ENCODE measurements around the gene HPS1. TPM values are rescaled to one million over a fixed set of nuclear protein-coding genes. Genes with fewer than 3 reads are reported as not detected.

The HPS1 gene
- total RNA-seq, 4 donors from 2014 or later = 39.0 to 56.7 (median 48.5) TPM

GRCh38 chr10:98425511-98426352, 21.0 kb downstream of the HPS1 start:
- no peak for ATAC-seq (ENCODE audit: low FRiP score)
- DNase-seq (ENCODE audit: low spot score) = no peak
- TF ChIP-seq, protein P1, sequence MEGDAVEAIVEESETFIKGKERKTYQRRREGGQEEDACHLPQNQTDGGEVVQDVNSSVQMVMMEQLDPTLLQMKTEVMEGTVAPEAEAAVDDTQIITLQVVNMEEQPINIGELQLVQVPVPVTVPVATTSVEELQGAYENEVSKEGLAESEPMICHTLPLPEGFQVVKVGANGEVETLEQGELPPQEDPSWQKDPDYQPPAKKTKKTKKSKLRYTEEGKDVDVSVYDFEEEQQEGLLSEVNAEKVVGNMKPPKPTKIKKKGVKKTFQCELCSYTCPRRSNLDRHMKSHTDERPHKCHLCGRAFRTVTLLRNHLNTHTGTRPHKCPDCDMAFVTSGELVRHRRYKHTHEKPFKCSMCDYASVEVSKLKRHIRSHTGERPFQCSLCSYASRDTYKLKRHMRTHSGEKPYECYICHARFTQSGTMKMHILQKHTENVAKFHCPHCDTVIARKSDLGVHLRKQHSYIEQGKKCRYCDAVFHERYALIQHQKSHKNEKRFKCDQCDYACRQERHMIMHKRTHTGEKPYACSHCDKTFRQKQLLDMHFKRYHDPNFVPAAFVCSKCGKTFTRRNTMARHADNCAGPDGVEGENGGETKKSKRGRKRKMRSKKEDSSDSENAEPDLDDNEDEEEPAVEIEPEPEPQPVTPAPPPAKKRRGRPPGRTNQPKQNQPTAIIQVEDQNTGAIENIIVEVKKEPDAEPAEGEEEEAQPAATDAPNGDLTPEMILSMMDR (IDR thresholded peaks at IDR 0.05) = no peak

- no peak for DNase-seq (ENCODE audit: low spot score)
- TF ChIP-seq, protein P1 (IDR thresholded peaks at IDR 0.05) = no peak
- ATAC-seq (ENCODE audit: low FRiP score) = no peak
Measured at GRCh38 chr10:98424295-98425254, 22.2 kb downstream of the HPS1 start.

DNA sequence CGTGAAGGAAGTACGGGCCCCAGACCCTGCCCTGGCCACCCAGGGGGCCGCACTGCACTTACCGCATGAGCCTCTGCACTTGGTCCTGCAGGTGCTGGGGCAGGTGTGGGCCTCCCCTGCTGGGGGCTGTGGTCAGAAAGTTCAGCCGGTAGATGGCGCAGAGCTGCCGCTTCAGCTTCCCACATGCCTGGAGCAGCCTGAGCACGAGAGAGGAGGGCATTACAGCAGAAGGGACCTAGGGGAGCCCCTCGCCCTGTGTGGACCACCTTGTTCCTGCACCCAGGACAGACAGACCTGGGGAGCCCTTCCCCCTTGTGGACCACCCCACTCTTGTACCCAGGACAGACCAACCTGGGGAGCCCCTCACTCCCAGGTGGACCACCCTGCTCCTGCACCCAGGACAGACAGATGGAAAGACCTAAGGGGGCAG, 23.0 kb downstream of the HPS1 start:
- DNase-seq (ENCODE audit: low spot score) (no peak), ATAC-seq (ENCODE audit: low FRiP score) (no peak)
- TF ChIP-seq, protein P1 (IDR thresholded peaks at IDR 0.05) = no peak

DNA sequence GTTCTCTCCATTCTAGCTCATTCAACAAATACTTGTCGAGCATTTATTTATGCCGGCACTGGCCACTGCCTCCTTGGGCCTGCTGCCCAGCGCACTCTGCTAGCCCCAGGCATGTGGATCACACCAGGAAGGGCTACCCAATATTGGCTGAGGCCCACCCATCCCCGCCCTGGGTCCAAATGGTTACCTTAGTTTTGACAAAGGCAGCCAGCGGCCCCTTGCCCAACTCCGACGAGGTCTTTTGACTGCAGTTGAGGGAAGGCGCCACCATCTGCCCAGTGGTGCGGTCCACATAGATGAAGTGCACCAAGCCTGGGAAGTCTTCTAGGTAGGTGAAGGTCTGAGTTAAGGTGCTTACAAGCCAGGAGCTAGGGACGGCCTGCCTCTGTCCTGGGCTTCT, 24.6 kb downstream of the HPS1 start:
- TF ChIP-seq, protein P1 (IDR thresholded peaks at IDR 0.05) = no peak
- ATAC-seq (ENCODE audit: low FRiP score) (no peak), DNase-seq (ENCODE audit: low spot score) (no peak)

DNA sequence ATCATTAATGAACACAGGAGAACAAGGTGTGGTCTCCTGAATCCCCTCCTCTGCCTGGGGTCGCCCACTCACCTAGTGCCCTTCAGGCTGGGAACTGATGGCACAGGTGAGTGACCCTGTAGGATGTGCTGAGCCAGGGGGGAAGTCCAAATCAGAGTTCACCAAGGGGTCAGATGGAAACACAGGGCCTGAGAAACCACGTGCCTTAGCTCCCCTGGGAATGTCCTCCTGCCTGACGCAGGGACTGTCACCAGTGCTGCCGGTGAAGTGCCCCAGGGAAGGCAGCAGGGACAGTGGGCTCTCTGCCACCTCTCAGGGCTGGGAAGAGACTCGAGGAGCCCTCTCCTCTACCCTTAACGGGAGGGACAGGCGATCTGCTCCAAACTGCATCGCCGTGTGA, 25.9 kb downstream of the HPS1 start:
- ATAC-seq (ENCODE audit: low FRiP score) = no peak
- no peak for DNase-seq (ENCODE audit: low spot score)
- TF ChIP-seq, protein P1 (IDR thresholded peaks at IDR 0.05) = no peak

DNA sequence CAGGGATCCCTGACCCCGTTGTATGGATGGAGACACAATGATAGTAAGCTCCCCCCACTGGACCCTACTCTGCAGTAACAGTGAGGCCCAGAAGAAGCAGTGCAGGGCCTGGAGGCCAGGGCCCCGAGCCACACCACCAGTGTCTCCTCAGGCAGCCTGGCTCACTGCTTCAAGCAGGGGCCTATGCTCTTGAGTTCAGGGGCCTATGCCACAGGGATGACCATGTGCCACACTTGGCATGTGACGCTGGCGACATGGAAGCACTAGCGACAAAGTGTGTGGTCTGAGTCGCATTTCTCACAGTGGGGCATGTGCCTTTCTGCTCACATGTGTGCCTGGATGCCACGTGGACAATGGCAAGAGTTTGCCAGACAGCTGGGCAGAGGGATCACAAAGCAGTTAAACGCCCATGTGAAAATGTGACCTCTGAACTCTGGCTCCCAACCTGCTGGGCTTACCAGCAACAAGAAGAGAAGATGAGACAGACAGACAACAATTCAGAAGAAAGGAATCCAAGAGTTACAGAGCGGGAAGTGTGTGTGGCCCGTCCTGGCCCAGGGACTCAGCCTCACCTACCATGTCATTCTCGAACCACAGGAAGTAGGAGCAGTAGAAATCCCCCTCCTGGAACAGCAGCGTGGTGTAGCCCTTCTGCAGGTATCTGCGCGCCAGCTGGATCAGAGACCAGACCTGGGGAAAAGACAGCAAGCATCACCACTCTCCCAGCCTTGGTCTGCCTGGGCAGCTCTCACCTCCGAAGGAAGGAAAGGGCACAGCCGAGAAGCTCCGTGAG, 27.1 kb downstream of the HPS1 start:
- no peak for ATAC-seq (ENCODE audit: low FRiP score)
- DNase-seq (ENCODE audit: low spot score) = no peak
- TF ChIP-seq, protein P1 (IDR thresholded peaks at IDR 0.05) = no peak
